Stomach (tissue), 9 donors: ENCODE data around the gene NARF. TPM values are rescaled to one million over a fixed set of nuclear protein-coding genes. Genes with fewer than 3 reads are reported as not detected.

Source experiments
- DNase-seq, 2 donors: peaks; one replicate each; pipeline versions ENCODE4 v3.0.0 to v3.0.0-alpha.2; 2013 to 2019
- H3K27ac ChIP-seq, 5 donors: fragments of 200-600 bp in 4 of 5; sonication (generic) in 4 of 5; one replicate each; pipeline ENCODE4 v1.5.1; 2013 to 2019; ENCODE audit warnings: mild to moderate bottlenecking in 1 of 5, moderate library complexity in 1 of 5
- H3K27me3 ChIP-seq, 3 donors: fragments of 200-600 bp; sonication (generic); one replicate each; pipeline ENCODE4 v1.5.1; 2017 to 2019; ENCODE audit warnings: mixed run types in 1 of 3
- H3K36me3 ChIP-seq, 4 donors: fragments of 200-600 bp; sonication (generic); 1 replicate in 3 of 4; 2 replicates in 1 of 4; pipeline ENCODE4 v1.5.1; 2016 to 2019
- H3K4me1 ChIP-seq, 4 donors: fragments of 200-600 bp; sonication (generic); one replicate each; pipeline ENCODE4 v1.5.1; 2016 to 2019
- H3K4me3 ChIP-seq, 4 donors: fragments of 200-600 bp; sonication (generic) in 3 of 4; one replicate each; pipeline ENCODE4 v1.5.1; 2016 to 2019; ENCODE audit warnings: mild to moderate bottlenecking in 1 of 4
- H3K9me3 ChIP-seq, 4 donors: fragments of 200-600 bp; sonication (generic); one replicate each; pipeline ENCODE4 v1.5.1; 2016 to 2019
- EP300 ChIP-seq: sonication (generic); formaldehyde crosslinking; IDR thresholded peaks from one replicate; pipeline ENCODE4 v1.6.1; 2017; ENCODE audit warnings: antibody characterized with exemption
- POLR2A ChIP-seq, 4 donors: fragments of 450-650 bp; IDR thresholded peaks; one replicate each; pipeline ENCODE4 v1.6.1; 2016; ENCODE audit warnings: antibody characterized with exemption in 4 of 4, control low read depth in 2 of 4, mild to moderate bottlenecking in 1 of 4, moderate library complexity in 1 of 4
- POLR2AphosphoS5 ChIP-seq, 3 donors: sonication (generic); formaldehyde crosslinking; IDR thresholded peaks; one replicate each; pipeline ENCODE4 v1.6.1; 2016; ENCODE audit warnings: antibody characterized with exemption in 3 of 3
- WGBS, 5 donors: extraction: QIAGEN DNeasy Blood & Tissue Kit in 3 of 5; methylation state at CpG; one replicate each; pipeline versions ENCODE4 v1.1.5 to v1.1.7; 2013 to 2018; 5-methylcytosine and 5-hydroxymethylcytosine counted together
- intact Hi-C: fragments of 100-400 bp; cut with DNase I; formaldehyde crosslinking; loops from one replicate; pipeline ENCODE4 v1.15.1; 2023; ENCODE audit warnings: low total_unique reads
- polyA plus RNA-seq, 3 donors: library from polyadenylated mRNA; stranded (reverse); fragments of 200-250 nt; gene quantifications; one replicate each; pipeline ENCODE4 v1.2.3, GENCODE V29; 2013
- total RNA-seq, 5 donors: library from RNA; depleted of rRNA; stranded (reverse); fragments of >200 nt; gene quantifications; one replicate each; pipeline versions ENCODE4 v1.1.0 to v1.2.3, GENCODE V29; 2014 to 2016
- TF ChIP-seq, protein P1 (sequence below), 7 experiments: fragments of 450-650 bp in 4 of 7; fragments of 200-600 bp in 3 of 7; sonication (generic) in 3 of 7; IDR thresholded peaks; one replicate each; pipeline ENCODE4 v1.5.1; 2016 to 2019; ENCODE audit warnings: antibody characterized with exemption in 7 of 7, control low read depth in 2 of 7, mild to moderate bottlenecking in 1 of 7
- donor health status: healthy with polysubstance abuse.
- donor health status: Bipolar disorder and iron deficiency.
- donor health status: healthy.

Gene NARF
- total and polyA plus RNA-seq, 8 donors = 29.4 to 83.9 (median 57.4) TPM

DNA sequence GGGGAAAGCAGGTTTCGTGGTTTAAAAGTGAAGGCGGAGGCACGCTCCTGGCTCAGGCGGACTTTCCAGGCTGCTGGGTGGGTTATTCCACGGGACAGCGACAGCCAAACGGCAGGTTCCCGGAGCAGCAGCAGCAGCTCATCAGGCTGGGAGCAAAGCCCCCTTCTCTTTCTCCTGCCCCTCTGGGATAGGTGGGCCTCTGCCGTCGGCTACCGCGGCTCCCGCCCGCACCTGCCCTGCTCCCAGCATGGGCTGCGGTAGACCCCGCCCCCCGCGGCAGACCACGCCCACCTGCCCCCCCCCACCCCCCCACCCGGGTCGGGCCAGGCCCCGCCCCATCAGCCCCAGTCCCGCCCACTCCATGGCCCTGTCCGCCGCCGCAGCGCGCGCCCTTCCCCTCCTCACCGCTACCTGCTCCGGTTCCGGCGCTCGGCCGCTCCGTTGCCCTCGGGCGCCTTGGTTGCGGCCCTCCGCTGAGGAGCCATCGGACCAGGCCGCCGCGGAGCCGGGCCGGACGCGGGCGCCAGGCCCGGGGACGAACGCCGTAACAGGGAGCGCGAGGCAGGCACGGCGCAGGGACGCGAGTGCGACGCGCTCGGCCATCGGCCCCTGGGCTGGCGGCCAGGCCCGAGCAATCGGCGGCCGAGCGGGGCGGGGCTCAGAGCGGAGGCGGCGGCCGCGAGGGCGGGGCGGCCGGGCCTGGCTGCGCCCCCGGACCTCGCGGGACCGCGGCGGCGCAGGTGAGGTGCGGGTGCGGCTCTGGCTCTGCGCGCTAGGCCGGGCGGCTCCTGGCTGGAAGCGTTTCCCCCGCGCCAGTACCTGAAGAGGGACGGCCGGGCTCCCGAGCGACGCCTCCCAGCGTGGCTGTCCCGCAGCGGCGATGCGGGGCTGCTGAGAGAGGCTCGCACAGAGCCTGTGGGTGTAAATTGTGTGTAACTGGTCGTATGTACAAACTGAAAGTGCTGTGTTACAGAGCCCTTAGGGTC lies 40.2 kb upstream of the NARF start, which contains the start of the genes HEXD and OGFOD3:
HEXD (plus strand) TSS at position 347 of the 986 bp plus-strand sequence. CDS start 1,453 bp downstream, outside the sequence.
OGFOD3 (minus strand) TSS at position 586 of the 986 bp plus-strand sequence; CDS start at position 485, 101 bp downstream.
- H3K9me3 ChIP-seq = peaks cover 0 to 7% (median 3%) of the 10 kb centered on the region in 4 donors
- H3K27ac ChIP-seq = peak within 1 kb of the TSS; percentile 92 to 100 (median 93)
- peaks cover 6 to 37% (median 27%) of the 10 kb centered on the region in 4 donors for H3K4me1 ChIP-seq
- H3K36me3 ChIP-seq = peaks cover 10 to 39% (median 22%) of the 10 kb centered on the region in 4 donors
- peak within 1 kb of the TSS; percentile 74 to 92 (median 80) for H3K4me3 ChIP-seq
- intact Hi-C loops = no loop called here
- peak; percentile 90 to 96 for DNase-seq
- no peaks in the 10 kb centered on the region for H3K27me3 ChIP-seq
- no peak for TF ChIP-seq EP300
- peak in 2 of 3 donors; percentile 21 to 65 for TF ChIP-seq POLR2AphosphoS5 (IDR thresholded peaks at IDR 0.05)
- 1 to 3% (median 1%) methylated on average over 13 to 107 of the region's 108 CpGs for WGBS, 5 donors

DNA sequence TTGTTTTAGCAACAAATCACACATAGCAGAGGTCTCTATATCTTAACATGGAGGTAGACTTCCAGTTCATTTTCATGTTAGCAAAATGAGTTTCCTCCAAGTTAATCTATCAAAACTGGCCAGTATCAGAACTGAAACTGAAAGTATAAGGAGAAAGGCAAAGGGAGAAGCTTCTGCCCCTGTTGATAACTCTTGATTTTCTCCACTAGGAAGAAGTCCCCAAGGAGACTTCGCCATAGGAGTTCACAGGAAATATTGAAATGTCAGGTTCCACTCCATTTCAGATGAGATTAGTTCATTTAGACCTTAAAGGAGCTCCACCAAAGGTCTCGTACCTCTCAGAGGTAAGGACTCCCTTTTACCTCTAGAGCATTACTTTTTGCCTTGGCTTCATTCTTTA lies 39.0 kb upstream of the NARF start:
- Histone ChIP-seq H3K36me3 (peaks cover 10 to 35% (median 18%) of the 10 kb centered on the region in 4 donors), H3K4me3 (peak overlapping the region in 3 of 4 donors; percentile 74 to 92 (median 86)), H3K4me1 (peaks cover 6 to 34% (median 23%) of the 10 kb centered on the region in 4 donors), H3K9me3 (peaks cover 0 to 7% (median 3%) of the 10 kb centered on the region in 4 donors), H3K27ac (peak overlapping the region in 2 of 5 donors; percentile 93), H3K27me3 (no peaks in the 10 kb centered on the region)
- 66 to 84% (median 79%) methylated on average over 2 of the region's 2 CpGs for WGBS, 5 donors
- intact Hi-C loops = no loop called here
- DNase-seq = no peak
- TF ChIP-seq POLR2AphosphoS5 (IDR thresholded peaks at IDR 0.05) (no peak), POLR2A (IDR thresholded peaks at IDR 0.05) (no peak), EP300 (no peak)
- TF ChIP-seq, protein P1, sequence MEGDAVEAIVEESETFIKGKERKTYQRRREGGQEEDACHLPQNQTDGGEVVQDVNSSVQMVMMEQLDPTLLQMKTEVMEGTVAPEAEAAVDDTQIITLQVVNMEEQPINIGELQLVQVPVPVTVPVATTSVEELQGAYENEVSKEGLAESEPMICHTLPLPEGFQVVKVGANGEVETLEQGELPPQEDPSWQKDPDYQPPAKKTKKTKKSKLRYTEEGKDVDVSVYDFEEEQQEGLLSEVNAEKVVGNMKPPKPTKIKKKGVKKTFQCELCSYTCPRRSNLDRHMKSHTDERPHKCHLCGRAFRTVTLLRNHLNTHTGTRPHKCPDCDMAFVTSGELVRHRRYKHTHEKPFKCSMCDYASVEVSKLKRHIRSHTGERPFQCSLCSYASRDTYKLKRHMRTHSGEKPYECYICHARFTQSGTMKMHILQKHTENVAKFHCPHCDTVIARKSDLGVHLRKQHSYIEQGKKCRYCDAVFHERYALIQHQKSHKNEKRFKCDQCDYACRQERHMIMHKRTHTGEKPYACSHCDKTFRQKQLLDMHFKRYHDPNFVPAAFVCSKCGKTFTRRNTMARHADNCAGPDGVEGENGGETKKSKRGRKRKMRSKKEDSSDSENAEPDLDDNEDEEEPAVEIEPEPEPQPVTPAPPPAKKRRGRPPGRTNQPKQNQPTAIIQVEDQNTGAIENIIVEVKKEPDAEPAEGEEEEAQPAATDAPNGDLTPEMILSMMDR (IDR thresholded peaks at IDR 0.05) = no peak

DNA sequence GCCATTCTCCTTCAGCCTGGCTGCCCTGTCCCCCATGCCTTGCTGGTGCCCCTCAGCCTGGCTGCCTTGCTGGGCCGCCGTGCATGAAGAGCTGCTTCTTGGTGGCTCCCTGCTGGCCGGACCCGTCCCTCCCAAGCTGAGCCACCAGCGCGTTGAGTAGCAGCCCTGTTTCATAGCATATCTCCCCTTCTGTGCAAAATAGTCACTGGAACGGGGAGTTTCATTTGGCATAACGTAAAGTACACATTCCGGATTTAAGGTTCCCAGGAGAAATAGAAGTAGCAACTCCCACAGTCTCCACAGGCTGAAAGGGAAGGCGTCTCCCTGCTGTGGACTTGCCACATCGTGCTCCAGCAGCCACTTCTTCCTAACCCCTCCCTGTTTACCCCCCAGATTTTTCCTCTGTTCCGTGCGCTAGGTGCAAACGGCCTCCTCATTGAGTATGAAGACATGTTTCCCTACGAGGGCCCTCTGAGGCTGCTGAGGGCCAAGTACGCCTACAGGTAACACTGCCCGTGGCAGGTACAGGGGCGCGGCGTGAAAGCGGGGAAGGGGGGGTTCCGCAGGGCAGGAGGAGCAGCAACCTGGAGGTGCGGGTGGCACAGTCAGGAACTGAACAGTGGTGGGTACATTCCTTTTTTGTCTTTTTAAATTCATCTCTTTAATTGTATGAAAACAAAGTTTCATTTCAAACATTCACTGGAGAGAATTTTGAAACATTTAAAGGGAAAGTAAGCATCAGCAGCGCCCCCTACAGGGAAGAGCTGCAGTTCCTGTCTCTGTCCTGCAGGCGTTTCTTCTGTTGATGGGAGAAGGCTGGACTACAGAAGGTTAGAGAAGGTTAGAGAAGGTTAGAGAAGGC lies 34.3 kb upstream of the NARF start:
- Histone ChIP-seq H3K4me1 (peaks cover 0 to 11% (median 6%) of the 10 kb centered on the region in 4 donors), H3K9me3 (peaks cover 0 to 7% (median 3%) of the 10 kb centered on the region in 4 donors), H3K36me3 (peaks cover 10 to 43% (median 22%) of the 10 kb centered on the region in 4 donors), H3K27me3 (no peaks in the 10 kb centered on the region), H3K27ac (no peak overlapping the region), H3K4me3 (no peak overlapping the region)
- DNase-seq = peak; percentile 45 to 54
- no peak for TF ChIP-seq POLR2A (IDR thresholded peaks at IDR 0.05)
- TF ChIP-seq, protein P1 (IDR thresholded peaks at IDR 0.05) = peak in 2 of 7 experiments; percentile 60 to 62
- intact Hi-C loops = no loop called here
- 83 to 87% (median 86%) methylated on average over 25 of the region's 25 CpGs for WGBS, 5 donors

DNA sequence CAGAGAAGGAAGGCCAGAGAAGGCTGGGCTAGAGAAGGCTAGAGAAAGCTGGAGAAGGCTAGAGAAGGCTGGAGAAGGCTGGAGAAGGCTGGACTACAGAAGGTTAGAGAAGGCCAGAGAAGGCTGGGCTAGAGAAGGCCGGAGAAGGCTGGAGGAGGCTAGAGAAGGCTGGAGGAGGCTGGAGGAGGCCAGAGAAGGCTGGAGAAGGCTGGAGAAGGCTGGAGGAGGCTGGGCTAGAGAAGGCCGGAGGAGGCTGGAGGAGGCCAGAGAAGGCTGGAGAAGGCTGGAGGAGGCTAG lies 33.7 kb upstream of the NARF start:
- peaks cover 0 to 5% (median 1%) of the 10 kb centered on the region in 4 donors for H3K4me1 ChIP-seq
- H3K36me3 ChIP-seq = peaks cover 10 to 47% (median 25%) of the 10 kb centered on the region in 4 donors
- TF ChIP-seq POLR2AphosphoS5 (IDR thresholded peaks at IDR 0.05) = no peak
- TF ChIP-seq, protein P1 (IDR thresholded peaks at IDR 0.05) = no peak
- TF ChIP-seq EP300 = no peak
- no peak for TF ChIP-seq POLR2A (IDR thresholded peaks at IDR 0.05)
- H3K4me3 ChIP-seq = no peak overlapping the region
- no peak for DNase-seq
- 89 to 100% (median 98%) methylated on average over 2 of the region's 2 CpGs for WGBS, 5 donors
- H3K27ac ChIP-seq = no peak overlapping the region
- H3K9me3 ChIP-seq = peaks cover 0 to 7% (median 3%) of the 10 kb centered on the region in 4 donors
- no peaks in the 10 kb centered on the region for H3K27me3 ChIP-seq
- intact Hi-C loops = no loop called here
